ENCODE measurements around the gene EYS.

Gene EYS

GRCh38 chr6:63690221-63690620, 2016.8 kb downstream of the EYS start:
- intact Hi-C loops (cut with DNase I), result no loop called here
- no peak for DNase-seq

DNA sequence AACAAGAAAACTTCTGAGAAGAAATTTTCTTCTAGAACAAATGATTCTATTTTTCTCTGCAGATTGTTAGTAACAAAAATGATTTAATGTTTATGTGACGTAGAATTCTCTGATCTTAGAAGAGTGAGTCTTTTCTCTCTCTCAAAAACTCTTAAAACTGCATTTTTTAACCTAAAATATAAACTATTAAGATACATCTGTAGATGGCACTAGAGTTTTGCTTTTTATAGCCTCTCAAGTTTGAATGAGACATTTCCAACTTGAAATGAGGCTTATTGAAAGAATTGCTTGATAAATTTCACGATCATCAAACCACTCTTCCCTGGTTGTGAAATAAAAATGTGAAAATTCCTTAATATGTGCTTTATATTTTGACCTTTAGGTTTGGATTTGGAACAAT, 2017.6 kb downstream of the EYS start:
- intact Hi-C loops (cut with DNase I), result loop anchor here (10.0 kb wide), 1 partner anchor 55 kb away; the partner anchor contains the start of gene PHF3

DNA sequence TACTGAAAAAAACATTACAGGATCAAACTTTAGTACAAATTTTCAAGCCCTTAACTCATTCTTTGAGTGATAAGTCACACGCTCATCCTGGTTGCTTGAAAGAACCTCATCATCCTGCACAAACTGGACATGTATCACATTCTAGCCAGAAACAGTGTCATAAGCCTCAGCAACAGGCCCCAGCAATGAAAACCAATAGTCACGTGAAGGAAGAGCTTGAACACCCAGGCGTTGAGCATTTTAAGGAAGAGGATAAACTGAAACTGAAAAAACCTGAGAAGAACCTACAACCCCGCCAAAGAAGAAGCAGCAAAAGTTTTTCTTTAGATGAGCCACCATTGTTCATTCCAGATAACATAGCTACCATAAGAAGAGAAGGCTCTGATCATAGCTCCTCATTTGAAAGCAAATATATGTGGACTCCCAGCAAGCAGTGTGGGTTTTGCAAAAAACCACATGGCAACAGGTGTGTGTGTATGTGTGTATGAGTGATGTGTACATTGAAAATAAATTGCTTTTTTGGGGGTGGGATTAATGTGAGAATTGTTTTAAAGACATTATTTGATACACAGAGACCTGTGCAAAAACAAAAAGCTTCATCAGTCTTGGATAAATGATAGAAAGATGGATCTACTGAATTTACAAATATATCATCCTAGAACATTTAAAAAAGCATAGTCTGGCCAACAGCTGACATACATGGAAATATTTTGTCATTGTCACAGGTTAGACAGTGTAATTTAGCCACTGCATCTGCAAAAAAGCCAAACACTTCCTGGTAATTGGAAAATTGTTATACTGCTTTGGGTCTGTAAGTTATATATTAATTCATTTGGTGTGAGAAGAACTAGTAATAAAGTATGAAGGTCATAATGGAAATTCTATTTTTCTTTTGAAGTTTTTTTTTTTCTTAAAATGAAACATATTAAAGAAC, 2021.3 kb downstream of the EYS start:
- intact Hi-C loops (cut with DNase I), result loop anchor here (10.0 kb wide), 1 partner anchor 51 kb away; the partner anchor contains the start of gene PHF3
- DNase-seq, result no peak

More for the DNA sequence above, 2017.6 kb downstream of the EYS start:
- DNase-seq, result no peak

DNA sequence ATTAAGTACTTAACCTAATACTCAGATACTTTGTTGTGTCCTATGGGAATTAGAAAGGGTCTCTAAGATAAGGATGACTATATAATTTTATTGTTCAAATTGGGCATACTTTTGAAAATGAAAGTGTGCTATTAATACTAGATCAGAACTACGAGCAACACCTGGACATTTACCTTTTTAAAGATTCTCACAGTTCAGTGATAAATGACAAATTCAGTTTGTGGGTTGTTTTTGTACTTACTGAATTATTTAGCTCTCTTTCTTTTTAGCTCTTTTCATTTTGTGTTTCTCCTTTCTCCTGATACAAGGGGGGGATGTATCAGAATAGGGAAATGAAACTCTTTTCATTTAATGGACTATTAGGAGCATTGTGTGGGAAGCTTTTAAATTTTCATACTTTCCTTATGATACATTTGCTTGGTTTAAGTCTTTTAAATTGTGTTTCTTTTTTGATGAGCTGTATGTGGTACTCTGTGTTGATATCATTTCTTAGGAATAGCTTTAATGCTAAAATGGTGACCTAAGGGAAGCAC, 2023.9 kb downstream of the EYS start:
- intact Hi-C loops (cut with DNase I), result loop anchor here (10.0 kb wide), 1 partner anchor 48 kb away; the partner anchor contains the start of gene PHF3
- no peak for DNase-seq

DNA sequence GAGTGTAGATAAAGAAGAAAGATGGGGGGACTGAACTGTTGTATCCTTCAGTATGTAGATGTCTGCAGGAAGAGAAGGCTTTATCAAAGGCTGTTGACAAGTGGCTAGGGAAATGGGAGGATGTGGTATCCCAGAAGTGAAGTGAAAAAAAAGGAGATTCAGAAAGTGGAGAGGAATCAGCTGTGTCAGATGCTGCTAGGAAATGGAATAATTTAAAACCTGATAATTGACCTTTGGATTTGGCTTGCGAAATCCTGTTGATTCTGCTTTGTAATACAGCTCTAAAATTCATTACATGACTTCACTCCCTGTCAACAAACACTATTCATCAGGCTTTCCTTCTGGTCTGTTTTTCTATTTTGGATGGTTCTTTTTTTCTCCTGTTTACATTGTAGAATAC, 2029.7 kb downstream of the EYS start:
- intact Hi-C loops (cut with DNase I), result no loop called here
- no peak for DNase-seq

DNA sequence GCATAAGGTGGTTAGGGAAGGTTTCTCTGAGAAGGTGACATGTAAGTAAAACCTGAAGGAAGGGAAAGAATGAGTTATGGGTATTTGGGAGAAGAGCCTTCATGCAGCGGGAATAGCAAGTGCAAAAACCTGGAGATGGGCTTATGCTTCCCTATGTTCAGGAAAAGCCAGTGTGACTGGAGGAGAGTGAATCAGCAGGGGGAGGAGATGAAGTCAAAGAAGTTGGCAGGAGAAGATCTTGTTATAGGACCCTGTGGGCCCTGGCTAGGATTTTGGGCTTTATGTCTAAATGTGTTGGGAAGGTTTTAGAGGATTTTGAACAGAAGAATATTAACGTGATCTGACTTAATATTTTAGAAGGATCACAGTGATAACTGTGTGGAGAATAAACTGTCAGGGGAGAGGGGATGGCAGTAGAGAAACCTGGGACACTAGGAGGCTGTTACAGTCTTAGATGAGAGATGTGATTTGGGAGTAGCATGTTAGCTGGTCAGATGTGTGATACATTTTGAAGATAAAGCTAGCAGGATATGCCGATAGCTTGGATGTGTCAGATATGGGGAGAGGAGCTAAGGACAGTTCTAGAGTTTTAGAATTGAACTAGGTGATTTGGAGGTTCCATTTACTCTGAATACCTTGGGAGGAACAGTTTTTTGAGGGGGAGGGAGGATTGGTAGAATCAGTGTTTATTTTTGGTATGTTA, 2030.5 kb downstream of the EYS start:
- no peak for DNase-seq
- intact Hi-C loops (cut with DNase I), result no loop called here

GRCh38 chr6:63675138-63675537, 2031.9 kb downstream of the EYS start:
- intact Hi-C loops (cut with DNase I), result no loop called here
- DNase-seq, result no peak

- no peak for DNase-seq
- intact Hi-C loops (cut with DNase I), result no loop called here
Measured at GRCh38 chr6:63674635-63675034, 2032.4 kb downstream of the EYS start.

DNA sequence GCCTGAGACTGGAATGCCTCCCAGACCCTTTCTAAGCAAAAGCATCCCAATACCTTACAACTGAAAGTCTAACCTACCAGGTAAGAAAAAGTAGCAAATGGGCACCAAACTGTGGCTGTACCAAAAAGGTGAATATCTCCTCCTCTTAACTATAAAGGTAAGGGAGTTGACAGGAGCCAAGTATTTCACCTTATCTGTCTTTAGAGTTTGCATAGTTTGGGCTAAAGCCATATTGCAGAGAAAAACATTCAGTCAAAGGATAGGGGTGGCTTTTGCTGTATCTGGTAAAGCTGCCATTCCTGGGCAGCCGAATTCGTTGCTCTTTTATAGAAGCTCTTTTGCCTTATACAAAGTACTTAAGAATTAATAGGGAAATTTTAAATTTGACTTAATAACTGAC, 2033.3 kb downstream of the EYS start:
- intact Hi-C loops (cut with DNase I), result no loop called here
- DNase-seq, result no peak

DNA sequence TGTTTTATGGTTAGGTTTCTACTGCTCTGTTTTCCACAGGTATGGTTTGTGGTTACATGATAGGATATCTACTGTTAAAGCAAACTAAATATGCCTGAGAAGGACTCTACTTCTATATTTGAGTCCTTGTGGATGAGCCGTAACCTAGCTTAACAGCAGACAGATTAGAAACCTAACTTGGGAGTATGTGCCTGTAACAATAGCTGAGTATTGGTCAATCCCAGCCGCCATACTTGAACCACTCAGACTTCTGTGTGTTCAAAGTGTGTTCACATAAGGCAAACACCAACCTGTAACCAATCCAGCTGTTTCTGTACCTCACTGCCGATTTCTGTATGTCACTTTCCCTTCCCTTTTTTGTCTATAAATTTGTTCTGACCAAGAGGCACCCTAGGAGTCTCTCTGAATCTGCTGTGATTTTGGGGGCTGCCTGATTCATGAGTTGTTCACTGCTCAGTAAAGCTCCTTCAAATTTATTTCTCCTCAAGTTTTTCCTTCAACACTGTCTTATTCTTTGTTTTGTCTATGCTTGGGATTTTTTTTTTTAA, 2034.4 kb downstream of the EYS start:
- intact Hi-C loops (cut with DNase I), result no loop called here
- DNase-seq, result no peak

- no peak for DNase-seq
- intact Hi-C loops (cut with DNase I), result no loop called here
Measured at GRCh38 chr6:63671098-63671754, 2035.8 kb downstream of the EYS start.

Measured in head of caudate nucleus (tissue), 42 donors.